Keratinocyte (primary cell): ENCODE data around the gene NKD1. TPM values are rescaled to one million over a fixed set of nuclear protein-coding genes. Genes with fewer than 3 reads are reported as not detected.

ENCODE experiments used
- DNase-seq: peaks from one replicate; pipeline ENCODE4 v3.0.0-alpha.2; 2011; ENCODE audit warnings: low read depth, missing footprints, low spot score
- FAIRE-seq: peaks from 2 replicates; lab custom pipeline; 2011; peaks lifted over from hg19 to GRCh38; lab: Jason Lieb, UNC
- H2AFZ ChIP-seq: 2 replicates; pipeline ENCODE4 v1.6.0; 2012; ENCODE audit warnings: low read length, control low read depth, inconsistent platforms; ENCODE audit not compliant: control insufficient read depth
- H3K27ac ChIP-seq: 2 replicates; pipeline ENCODE4 v1.5.1; 2011; ENCODE audit warnings: low read length; ENCODE audit not compliant: control insufficient read depth, insufficient read depth
- H3K27me3 ChIP-seq: 3 replicates; pipeline ENCODE4 v1.6.0; 2011; ENCODE audit warnings: low read length; ENCODE audit not compliant: control insufficient read depth, insufficient read depth; ENCODE audit errors: extremely low read depth
- H3K36me3 ChIP-seq, 2 experiments: 2 replicates in 1 of 2; 3 replicates in 1 of 2; pipeline ENCODE4 v1.5.1; 2011; ENCODE audit warnings: low read length in 2 of 2, mild to moderate bottlenecking in 1 of 2; ENCODE audit not compliant: control insufficient read depth in 2 of 2, insufficient read depth in 2 of 2; ENCODE audit errors: extremely low read depth in 1 of 2
- H3K4me1 ChIP-seq: 3 replicates; pipeline ENCODE4 v1.5.1; 2011; ENCODE audit warnings: low read length; ENCODE audit not compliant: control insufficient read depth, insufficient read depth; ENCODE audit errors: extremely low read depth
- H3K4me2 ChIP-seq: 3 replicates; pipeline ENCODE4 v1.6.0; 2011; ENCODE audit warnings: low read depth, low read length; ENCODE audit not compliant: control insufficient read depth, insufficient read depth; ENCODE audit errors: extremely low read depth
- H3K4me3 ChIP-seq, 3 experiments: fragments of 200-600 bp in 1 of 3; sonication (generic) in 1 of 3; 2 replicates in 2 of 3; 3 replicates in 1 of 3; pipeline ENCODE4 v1.5.1; 2011 to 2016; ENCODE audit warnings: low read length in 3 of 3, mild to moderate bottlenecking in 3 of 3, control low read depth in 2 of 3, inconsistent platforms in 1 of 3, low read depth in 1 of 3, mixed read lengths in 1 of 3, mixed run types in 1 of 3, moderate library complexity in 1 of 3; ENCODE audit not compliant: control insufficient read depth in 2 of 3, insufficient read depth in 2 of 3; ENCODE audit errors: extremely low read depth in 1 of 3
- H3K79me2 ChIP-seq: 2 replicates; pipeline ENCODE4 v1.6.0; 2012; ENCODE audit warnings: low read length; ENCODE audit not compliant: control insufficient read depth, insufficient read depth
- H3K9ac ChIP-seq: 3 replicates; pipeline ENCODE4 v1.6.0; 2011; ENCODE audit warnings: low read length; ENCODE audit not compliant: control insufficient read depth, insufficient read depth; ENCODE audit errors: extremely low read depth
- H3K9me1 ChIP-seq: 3 replicates; pipeline ENCODE4 v1.6.0; 2011; ENCODE audit warnings: low read length; ENCODE audit not compliant: control insufficient read depth, insufficient read depth; ENCODE audit errors: extremely low read depth
- H3K9me3 ChIP-seq: 2 replicates; pipeline ENCODE4 v1.5.1; 2012; ENCODE audit warnings: low read depth, low read length; ENCODE audit not compliant: control insufficient read depth
- H4K20me1 ChIP-seq: 3 replicates; pipeline ENCODE4 v1.6.0; 2011; ENCODE audit warnings: low read length; ENCODE audit not compliant: control insufficient read depth, insufficient read depth; ENCODE audit errors: extremely low read depth
- CTCF ChIP-seq, 3 experiments: IDR thresholded peaks in 1 of 3; conservative IDR thresholded peaks in 1 of 3; optimal IDR thresholded peaks in 1 of 3; 2 replicates in 2 of 3; 3 replicates in 1 of 3; pipeline versions ENCODE3 to v1.5.1; 2011; ENCODE audit warnings: low read length in 3 of 3, mild to moderate bottlenecking in 3 of 3, moderate library complexity in 2 of 3, control low read depth in 1 of 3, inconsistent platforms in 1 of 3; ENCODE audit not compliant: insufficient read depth in 2 of 3; ENCODE audit errors: extremely low read depth in 1 of 3
- EZH2 ChIP-seq: IDR thresholded peaks from one replicate; pipeline ENCODE4 v1.6.1; 2012; ENCODE audit warnings: inconsistent platforms, mild to moderate bottlenecking, low read length, moderate library complexity
- dilution Hi-C: fragments of 300-500 bp; cut with MboI; formaldehyde crosslinking; loops from one replicate; pipeline ENCODE4 v1.7.0; 2020; ENCODE audit warnings: low sequenced_read_pairs; ENCODE audit not compliant: extremely low pct_ligation_motif_present
- polyA plus RNA-seq, 5 experiments: library from polyadenylated mRNA; depleted of rRNA in 3 of 5; stranded (reverse) in 3 of 5; stranded (forward) in 1 of 5; unstranded in 1 of 5; fragments of >200 nt; gene quantifications; 1 replicate in 1 of 5; 2 replicates in 3 of 5; 3 replicates in 1 of 5; pipeline versions ENCODE4 v1.2.1 to v1.2.3, GENCODE V29; 2011 to 2012; ENCODE audit warnings: missing spikeins in 2 of 5, low read depth in 1 of 5, low replicate concordance in 1 of 5

Gene NKD1
- polyA plus RNA-seq, 1 donor (not counting 4 experiments of a cell fraction or from before 2014, with no cell fraction given): 0.62 TPM

DNA sequence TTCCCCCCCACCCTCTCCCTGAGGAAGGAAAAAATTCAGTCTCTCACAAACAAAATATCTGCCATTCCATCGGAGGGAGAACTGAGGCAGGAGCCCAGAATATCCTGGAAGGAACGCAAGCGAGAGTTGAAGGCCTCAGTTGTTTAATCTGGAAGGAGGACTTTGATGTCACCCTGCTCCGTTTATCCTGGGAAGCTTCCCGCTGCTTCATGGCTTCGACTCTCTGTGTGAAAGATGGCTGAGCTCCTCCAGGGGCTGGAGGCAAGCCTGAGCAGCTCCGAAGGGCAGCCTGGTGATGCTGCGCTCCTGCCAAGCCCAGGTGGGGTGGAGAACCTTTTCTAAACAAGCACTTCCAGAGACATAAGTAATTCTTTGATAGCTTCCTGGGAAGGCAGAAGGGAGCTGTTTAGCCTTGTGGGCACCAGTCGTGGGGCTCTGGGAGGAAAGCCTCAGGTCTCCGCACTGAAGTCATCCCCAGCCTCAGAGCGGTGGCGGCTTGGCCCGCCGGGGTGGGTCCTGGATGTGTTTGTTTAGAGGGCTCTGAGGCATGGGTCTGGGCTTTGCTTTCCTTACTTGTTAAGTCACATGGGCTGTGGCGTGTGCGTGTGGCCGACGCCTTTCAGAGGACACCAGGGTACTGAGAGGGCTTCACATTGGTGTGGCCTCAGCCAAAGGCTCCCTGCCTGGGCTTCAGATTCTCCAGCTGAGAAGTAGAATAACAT lies 7.9 kb downstream of the NKD1 start:
- no peaks in the 10 kb centered on the region for H3K9me1 ChIP-seq
- DNase-seq: no peak
- no peaks in the 10 kb centered on the region for H3K9me3 ChIP-seq
- H3K27ac ChIP-seq: no peak overlapping the region
- H3K9ac ChIP-seq: no peak overlapping the region
- TF ChIP-seq CTCF (optimal IDR thresholded peaks at IDR 0.05 in 1 of 3, IDR thresholded peaks at IDR 0.05 in 1 of 3, conservative IDR thresholded peaks at IDR 0.05 in 1 of 3; ENCODE audit: extremely low read depth in 1 of 3, insufficient read depth in 2 of 3, low read length in 3 of 3) (no peak), EZH2 (no peak)
- H3K27me3 ChIP-seq: no peaks in the 10 kb centered on the region
- no peaks in the 10 kb centered on the region for H4K20me1 ChIP-seq
- peaks cover 5% of the 10 kb centered on the region for H3K4me1 ChIP-seq
- peak overlapping the region; percentile 20 for H2AFZ ChIP-seq
- H3K4me3 ChIP-seq: no peak overlapping the region
- no peak for FAIRE-seq
- no peaks in the 10 kb centered on the region for H3K79me2 ChIP-seq
- no peaks in the 10 kb centered on the region for H3K36me3 ChIP-seq
- H3K4me2 ChIP-seq: peak overlapping the region; percentile 9
- dilution Hi-C loops: no loop called here

GRCh38 chr16:50557046-50557445 lies 8.8 kb downstream of the NKD1 start:
- dilution Hi-C loops: no loop called here
- Histone ChIP-seq H4K20me1 (no peaks in the 10 kb centered on the region), H3K9ac (no peak overlapping the region), H3K79me2 (no peaks in the 10 kb centered on the region), H3K27me3 (no peaks in the 10 kb centered on the region), H3K4me2 (no peak overlapping the region), H3K27ac (no peak overlapping the region), H3K4me3 (no peak overlapping the region), H3K9me3 (no peaks in the 10 kb centered on the region), H3K9me1 (no peaks in the 10 kb centered on the region), H3K4me1 (peaks cover 5% of the 10 kb centered on the region), H3K36me3 (no peaks in the 10 kb centered on the region), H2AFZ (no peak overlapping the region)
- TF ChIP-seq EZH2 (no peak), CTCF (optimal IDR thresholded peaks at IDR 0.05 in 1 of 3, IDR thresholded peaks at IDR 0.05 in 1 of 3, conservative IDR thresholded peaks at IDR 0.05 in 1 of 3; ENCODE audit: extremely low read depth in 1 of 3, insufficient read depth in 2 of 3, low read length in 3 of 3) (no peak)
- FAIRE-seq: no peak
- DNase-seq: no peak
